GM10266 (cell line): ENCODE results near the gene GFER.
A peak's percentile ranks its signal among the peaks of the same experiment; 100 is the strongest.
"Not testable (repeated sequence)": the region's sequence is repeated elsewhere in the genome, so short reads cannot be mapped to it uniquely, and the experiment has no call there.

Source experiments
- DNase-seq: peaks from one replicate; pipeline ENCODE4 v3.0.0; 2012; ENCODE audit errors: extremely low spot score
- CTCF ChIP-seq: IDR thresholded peaks from 2 replicates; pipeline ENCODE4 v1.5.1; 2012; ENCODE audit warnings: mild to moderate bottlenecking, low read depth; ENCODE audit not compliant: control insufficient read depth, insufficient read depth; ENCODE audit errors: missing control alignments

Gene GFER

GRCh38 chr16:2008009-2008526 lies 24.1 kb downstream of the GFER start:
- TF ChIP-seq CTCF: no peak

GRCh38 chr16:2008631-2009163 lies 24.7 kb downstream of the GFER start:
- no peak for DNase-seq
- no peak for TF ChIP-seq CTCF

More at GRCh38 chr16:2008009-2008526, 24.1 kb downstream of the GFER start:
- DNase-seq: no peak

- TF ChIP-seq CTCF: no peak
- DNase-seq: no peak
Observed at GRCh38 chr16:2009164-2009711, 25.2 kb downstream of the GFER start.

GRCh38 chr16:2009791-2010510 lies 26.0 kb downstream of the GFER start, which contains the start of gene ZNF598:
Gene ZNF598 (minus strand): TSS chr16:2009821.
- DNase-seq: peak; percentile 98
- TF ChIP-seq CTCF: no peak

GRCh38 chr16:2011726-2012125 lies 27.7 kb downstream of the GFER start:
- DNase-seq: not testable (repeated sequence)

GRCh38 chr16:2013527-2013926 lies 29.5 kb downstream of the GFER start:
- no peak for DNase-seq
- TF ChIP-seq CTCF: no peak

GRCh38 chr16:2015117-2015946 lies 31.3 kb downstream of the GFER start:
- DNase-seq: no peak
- no peak for TF ChIP-seq CTCF
